SH-SY5Y (cell line): ENCODE results near the gene ANKRD55.

Source experiments
- GATA2 ChIP-seq: IDR thresholded peaks from 2 replicates; pipeline ENCODE4 v1.6.1; 2011; ENCODE audit warnings: mild to moderate bottlenecking, low read depth, low read length
- GATA3 ChIP-seq: IDR thresholded peaks from 2 replicates; pipeline ENCODE4 v1.6.1; 2011; ENCODE audit warnings: low read depth, mild to moderate bottlenecking, low read length, moderate library complexity

DNA sequence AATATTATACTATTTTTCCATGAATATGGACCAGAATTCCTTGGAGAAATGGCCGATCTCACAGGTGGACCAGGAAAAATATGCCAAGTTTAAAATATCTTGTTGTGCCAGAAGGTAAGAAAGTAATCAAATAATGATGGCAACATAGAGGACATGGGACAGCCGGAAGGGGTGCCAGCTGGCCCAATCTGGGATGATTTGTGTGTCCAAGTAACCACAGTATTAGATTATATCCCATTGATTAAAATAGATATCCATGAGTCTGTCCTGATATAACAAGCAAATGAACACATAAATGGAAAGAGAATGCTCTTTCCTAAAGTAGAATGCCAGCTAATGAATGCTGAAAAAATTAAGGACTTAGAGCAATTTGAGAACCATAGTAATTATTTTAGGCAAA, 39.6 kb upstream of the ANKRD55 start:
- TF ChIP-seq GATA2 (no peak; the same call in 1 of the 2 replicates), GATA3 (no peak; the same call in 1 of the 2 replicates)
